ENCODE results near the gene AHSP.

The AHSP gene

DNA sequence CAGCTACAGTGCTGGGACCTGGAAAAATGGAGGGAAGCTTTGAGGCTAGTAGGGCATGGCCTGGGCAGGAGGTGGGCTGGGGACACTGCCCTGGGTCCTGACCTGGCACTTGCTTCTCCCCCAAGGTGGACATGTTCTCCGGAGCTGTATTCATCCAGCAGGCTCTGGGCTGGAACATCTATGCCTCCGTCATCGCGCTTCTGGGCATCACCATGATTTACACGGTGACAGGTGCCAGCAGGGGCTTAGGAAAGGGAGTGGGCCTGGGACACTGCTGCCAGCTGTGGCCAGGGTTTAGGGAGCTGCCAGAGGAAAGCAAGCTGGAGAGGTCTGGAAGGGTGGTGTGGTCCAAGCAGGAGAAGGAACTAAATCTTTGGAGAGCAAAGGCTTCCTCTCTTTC lies 41.7 kb upstream of the AHSP start:
- no peaks in the 10 kb centered on the region for H3K9me3 ChIP-seq (ENCODE audit: low read depth, low read length)
- no peak for DNase-seq (ENCODE audit: low read depth, low spot score)
- no peaks in the 10 kb centered on the region for H3K36me3 ChIP-seq (ENCODE audit: insufficient read depth, low read length)
- H3K9ac ChIP-seq (ENCODE audit: insufficient read length): no peak overlapping the region
- TF ChIP-seq EZH2 (IDR thresholded peaks at IDR 0.05): no peak
- TF ChIP-seq FOXP2 (optimal IDR thresholded peaks at IDR 0.05; ENCODE audit: control extremely low read depth, extremely low read length, insufficient read depth): no peak
- TF ChIP-seq POLR2AphosphoS5 (IDR thresholded peaks at IDR 0.05; ENCODE audit: borderline replicate concordance, low read depth, low read length): no peak
- H3K4me3 ChIP-seq: no peak overlapping the region
- no peak overlapping the region for H3K27ac ChIP-seq

- no peak overlapping the region for H3K9ac ChIP-seq (ENCODE audit: insufficient read length)
- H3K27ac ChIP-seq: no peak overlapping the region
- H3K4me3 ChIP-seq: peak overlapping the region; percentile 77
These were observed 40.5 kb upstream of the AHSP start for GRCh38 chr16:31487071-31487719.

DNA sequence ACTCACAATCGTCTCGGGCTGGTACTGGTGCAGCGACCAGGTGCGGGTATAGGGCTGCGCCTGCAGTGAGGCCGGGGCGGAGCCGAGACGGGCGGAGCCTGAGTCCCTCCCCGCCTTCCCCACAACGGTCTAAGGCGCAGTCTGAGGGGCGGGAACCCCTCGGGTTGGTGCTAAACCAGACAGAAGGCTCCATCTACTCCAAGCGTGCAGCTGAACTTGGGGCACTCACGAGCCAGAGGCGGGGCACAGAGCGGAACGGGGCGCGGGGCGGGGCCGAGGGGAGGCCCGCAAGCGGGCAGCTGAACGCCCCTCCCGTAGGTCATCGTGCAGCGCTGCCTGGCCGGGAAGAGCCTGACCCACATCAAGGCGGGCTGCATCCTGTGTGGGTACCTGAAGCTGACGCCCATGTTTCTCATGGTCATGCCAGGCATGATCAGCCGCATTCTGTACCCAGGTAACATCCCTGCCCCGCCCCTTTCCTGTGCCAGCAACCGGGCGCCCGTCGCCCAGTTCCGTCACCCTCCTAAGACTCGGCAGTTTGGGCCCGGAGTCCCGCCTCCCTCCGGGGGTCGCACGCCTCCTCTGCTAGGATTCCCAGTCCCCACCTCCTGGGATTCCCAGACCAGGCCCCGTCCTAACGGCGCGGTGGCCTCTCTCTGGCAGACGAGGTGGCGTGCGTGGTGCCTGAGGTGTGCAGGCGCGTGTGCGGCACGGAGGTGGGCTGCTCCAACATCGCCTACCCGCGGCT lies 39.8 kb upstream of the AHSP start:
- peaks cover under 1% of the 10 kb centered on the region; the same call in 1 of the 2 replicates for H3K36me3 ChIP-seq (ENCODE audit: insufficient read depth, low read length)
- peak overlapping the region; percentile 20 for H3K9ac ChIP-seq (ENCODE audit: insufficient read length)
- no peak for DNase-seq (ENCODE audit: low read depth, low spot score)
- TF ChIP-seq POLR2AphosphoS5 (IDR thresholded peaks at IDR 0.05; ENCODE audit: borderline replicate concordance, low read depth, low read length): no peak
- no peak for TF ChIP-seq EZH2 (IDR thresholded peaks at IDR 0.05)
- no peak for TF ChIP-seq FOXP2 (optimal IDR thresholded peaks at IDR 0.05; ENCODE audit: control extremely low read depth, extremely low read length, insufficient read depth)
- no peak overlapping the region for H3K27ac ChIP-seq
- H3K9me3 ChIP-seq (ENCODE audit: low read depth, low read length): no peaks in the 10 kb centered on the region
- peak overlapping the region; percentile 77 for H3K4me3 ChIP-seq

More at GRCh38 chr16:31487071-31487719, 40.5 kb upstream of the AHSP start:
- DNase-seq (ENCODE audit: low read depth, low spot score): no peak
- no peaks in the 10 kb centered on the region; the same call in 1 of the 2 replicates for H3K36me3 ChIP-seq (ENCODE audit: insufficient read depth, low read length)
- TF ChIP-seq EZH2 (IDR thresholded peaks at IDR 0.05) (no peak), FOXP2 (optimal IDR thresholded peaks at IDR 0.05; ENCODE audit: control extremely low read depth, extremely low read length, insufficient read depth) (no peak), POLR2AphosphoS5 (IDR thresholded peaks at IDR 0.05; ENCODE audit: borderline replicate concordance, low read depth, low read length) (no peak)
- H3K9me3 ChIP-seq (ENCODE audit: low read depth, low read length): no peaks in the 10 kb centered on the region

DNA sequence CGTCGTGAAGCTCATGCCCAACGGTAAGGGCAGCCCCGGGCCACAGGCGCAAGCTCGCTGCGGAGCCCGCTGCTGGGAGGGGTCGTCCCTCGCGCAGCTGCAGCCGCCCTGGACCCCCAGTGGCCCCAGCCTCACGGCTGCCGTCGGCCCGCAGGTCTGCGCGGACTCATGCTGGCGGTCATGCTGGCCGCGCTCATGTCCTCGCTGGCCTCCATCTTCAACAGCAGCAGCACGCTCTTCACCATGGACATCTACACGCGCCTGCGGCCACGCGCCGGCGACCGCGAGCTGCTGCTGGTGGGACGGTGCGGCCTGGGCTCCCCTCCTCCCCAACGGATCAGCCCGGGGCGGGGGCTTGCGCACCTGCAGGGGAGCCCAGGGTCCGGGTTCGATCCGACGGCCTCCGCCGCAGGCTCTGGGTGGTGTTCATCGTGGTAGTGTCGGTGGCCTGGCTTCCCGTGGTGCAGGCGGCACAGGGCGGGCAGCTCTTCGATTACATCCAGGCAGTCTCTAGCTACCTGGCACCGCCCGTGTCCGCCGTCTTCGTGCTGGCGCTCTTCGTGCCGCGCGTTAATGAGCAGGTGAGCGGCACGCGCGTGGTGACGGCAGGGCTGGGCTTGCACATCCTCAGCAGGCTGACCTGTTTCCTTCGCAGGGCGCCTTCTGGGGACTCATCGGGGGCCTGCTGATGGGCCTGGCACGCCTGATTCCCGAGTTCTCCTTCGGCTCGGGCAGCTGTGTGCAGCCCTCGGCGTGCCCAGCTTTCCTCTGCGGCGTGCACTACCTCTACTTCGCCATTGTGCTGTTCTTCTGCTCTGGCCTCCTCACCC lies 39.0 kb upstream of the AHSP start:
- peaks cover 4% of the 10 kb centered on the region; the same call in 1 of the 2 replicates for H3K36me3 ChIP-seq (ENCODE audit: insufficient read depth, low read length)
- peak; percentile 40 for TF ChIP-seq POLR2AphosphoS5 (IDR thresholded peaks at IDR 0.05; ENCODE audit: borderline replicate concordance, low read depth, low read length)
- TF ChIP-seq EZH2 (IDR thresholded peaks at IDR 0.05): no peak
- TF ChIP-seq FOXP2 (optimal IDR thresholded peaks at IDR 0.05; ENCODE audit: control extremely low read depth, extremely low read length, insufficient read depth): no peak
- no peak overlapping the region for H3K9ac ChIP-seq (ENCODE audit: insufficient read length)
- H3K4me3 ChIP-seq: no peak overlapping the region; the same call in 1 of the 2 replicates
- no peaks in the 10 kb centered on the region for H3K9me3 ChIP-seq (ENCODE audit: low read depth, low read length)
- DNase-seq (ENCODE audit: low read depth, low spot score): no peak
- no peak overlapping the region for H3K27ac ChIP-seq

DNA sequence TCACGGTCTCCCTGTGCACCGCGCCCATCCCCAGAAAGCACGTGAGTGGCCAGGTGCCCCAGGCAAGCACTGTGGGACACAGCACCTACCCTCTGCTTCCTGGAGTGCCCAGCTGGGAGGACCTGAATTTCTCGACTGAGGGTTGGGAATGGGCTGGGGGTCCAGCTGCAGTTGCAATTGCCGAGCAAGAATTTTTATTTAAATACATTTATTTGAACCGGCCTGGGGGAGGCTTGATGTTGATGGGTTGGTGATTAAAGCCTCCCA lies 38.5 kb upstream of the AHSP start:
- H3K36me3 ChIP-seq (ENCODE audit: insufficient read depth, low read length): peaks cover 4% of the 10 kb centered on the region; the same call in 1 of the 2 replicates
- no peak overlapping the region for H3K9ac ChIP-seq (ENCODE audit: insufficient read length)
- TF ChIP-seq POLR2AphosphoS5 (IDR thresholded peaks at IDR 0.05; ENCODE audit: borderline replicate concordance, low read depth, low read length) (no peak), FOXP2 (optimal IDR thresholded peaks at IDR 0.05; ENCODE audit: control extremely low read depth, extremely low read length, insufficient read depth) (no peak), EZH2 (IDR thresholded peaks at IDR 0.05) (no peak)
- no peak overlapping the region for H3K27ac ChIP-seq
- H3K4me3 ChIP-seq: no peak overlapping the region
- no peak for DNase-seq (ENCODE audit: low read depth, low spot score)
- no peaks in the 10 kb centered on the region for H3K9me3 ChIP-seq (ENCODE audit: low read depth, low read length)

- TF ChIP-seq POLR2AphosphoS5 (IDR thresholded peaks at IDR 0.05; ENCODE audit: borderline replicate concordance, low read depth, low read length): no peak
These were observed 37.8 kb upstream of the AHSP start for GRCh38 chr16:31489616-31490584.

GRCh38 chr16:31491778-31492418 lies 35.8 kb upstream of the AHSP start:
- no peak overlapping the region for H3K9ac ChIP-seq (ENCODE audit: insufficient read length)
- no peak overlapping the region for H3K27ac ChIP-seq
- H3K9me3 ChIP-seq (ENCODE audit: low read depth, low read length): no peaks in the 10 kb centered on the region
- TF ChIP-seq EZH2 (IDR thresholded peaks at IDR 0.05) (no peak), POLR2AphosphoS5 (IDR thresholded peaks at IDR 0.05; ENCODE audit: borderline replicate concordance, low read depth, low read length) (no peak), FOXP2 (optimal IDR thresholded peaks at IDR 0.05; ENCODE audit: control extremely low read depth, extremely low read length, insufficient read depth) (no peak)
- no peak overlapping the region for H3K4me3 ChIP-seq
- H3K36me3 ChIP-seq (ENCODE audit: insufficient read depth, low read length): peaks cover 4% of the 10 kb centered on the region; the same call in 1 of the 2 replicates
- DNase-seq (ENCODE audit: low read depth, low spot score): no peak

More at GRCh38 chr16:31489616-31490584, 37.8 kb upstream of the AHSP start:
- Histone ChIP-seq H3K36me3 (ENCODE audit: insufficient read depth, low read length) (peaks cover 4% of the 10 kb centered on the region; the same call in 1 of the 2 replicates), H3K9me3 (ENCODE audit: low read depth, low read length) (no peaks in the 10 kb centered on the region), H3K27ac (no peak overlapping the region), H3K4me3 (no peak overlapping the region), H3K9ac (ENCODE audit: insufficient read length) (no peak overlapping the region)
- DNase-seq (ENCODE audit: low read depth, low spot score): no peak

All from SK-N-MC (cell line).